Neural crest cell (in vitro differentiated cells): ENCODE results near the gene SYNE2. TPM values are rescaled to one million over a fixed set of nuclear protein-coding genes. Genes with fewer than 3 reads are reported as not detected.
A peak's percentile ranks its signal among the peaks of the same experiment; 100 is the strongest.

Source experiments
- DNase-seq: peaks from one replicate; pipeline ENCODE4 v3.0.0; 2021; ENCODE audit warnings: low read depth, mixed read lengths, low spot score
- H3K27ac Mint-ChIP-seq: one replicate; pipeline ENCODE4 v1.8.0; 2021; ENCODE audit warnings: mild to moderate bottlenecking, mixed read lengths; ENCODE audit not compliant: unreplicated experiment
- H3K27me3 Mint-ChIP-seq: 2 replicates; pipeline ENCODE4 v1.8.0; 2021; ENCODE audit warnings: low read depth, mild to moderate bottlenecking, mixed read lengths
- H3K36me3 Mint-ChIP-seq: 2 replicates; pipeline ENCODE4 v1.8.0; 2021; ENCODE audit warnings: low read depth, mild to moderate bottlenecking, mixed read lengths
- H3K4me1 Mint-ChIP-seq: 2 replicates; pipeline ENCODE4 v1.8.0; 2021; ENCODE audit warnings: mixed read lengths
- H3K4me3 Mint-ChIP-seq: one replicate; pipeline ENCODE4 v1.8.0; 2021; ENCODE audit warnings: mild to moderate bottlenecking, mixed read lengths
- H3K9me3 Mint-ChIP-seq: 2 replicates; pipeline ENCODE4 v1.8.0; 2021; ENCODE audit warnings: mixed read lengths
- total RNA-seq: library from RNA; stranded (reverse); gene quantifications from 2 replicates; pipeline ENCODE4 v1.2.1, GENCODE V29; 2021
- TF ChIP-seq, protein P1 (sequence below): fragments of 200-600 bp; sonication (generic); conservative IDR thresholded peaks from 2 replicates; pipeline ENCODE4 v1.5.0; 2021; ENCODE audit warnings: antibody characterized with exemption, mild to moderate bottlenecking

The SYNE2 gene
- total RNA-seq, 1 donor from 2014 or later, result 84.8 TPM

DNA sequence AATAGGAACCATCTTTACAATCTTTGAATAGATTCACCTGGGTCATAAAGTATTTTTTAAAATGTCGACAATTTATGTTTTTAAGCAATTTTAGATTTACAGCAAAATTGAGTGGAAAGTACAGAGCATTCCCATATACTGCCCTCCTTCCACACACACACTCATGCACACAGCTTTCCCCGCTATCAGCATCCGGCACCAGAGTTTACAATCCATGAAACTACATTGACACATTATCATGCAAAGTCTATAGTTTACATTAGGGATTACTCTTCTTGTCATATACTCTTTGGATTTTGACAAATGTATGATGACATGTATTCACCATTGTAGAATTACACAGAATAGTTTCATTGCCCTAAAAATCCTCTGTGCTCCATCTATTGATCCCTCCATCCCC, 9.0 kb upstream of the SYNE2 start:
- no peaks in the 10 kb centered on the region for H3K4me1 Mint-ChIP-seq
- no peak overlapping the region for H3K27ac Mint-ChIP-seq
- H3K9me3 Mint-ChIP-seq, result peaks cover 4% of the 10 kb centered on the region
- H3K27me3 Mint-ChIP-seq, result no peaks in the 10 kb centered on the region
- no peak overlapping the region for H3K4me3 Mint-ChIP-seq
- TF ChIP-seq, protein P1, sequence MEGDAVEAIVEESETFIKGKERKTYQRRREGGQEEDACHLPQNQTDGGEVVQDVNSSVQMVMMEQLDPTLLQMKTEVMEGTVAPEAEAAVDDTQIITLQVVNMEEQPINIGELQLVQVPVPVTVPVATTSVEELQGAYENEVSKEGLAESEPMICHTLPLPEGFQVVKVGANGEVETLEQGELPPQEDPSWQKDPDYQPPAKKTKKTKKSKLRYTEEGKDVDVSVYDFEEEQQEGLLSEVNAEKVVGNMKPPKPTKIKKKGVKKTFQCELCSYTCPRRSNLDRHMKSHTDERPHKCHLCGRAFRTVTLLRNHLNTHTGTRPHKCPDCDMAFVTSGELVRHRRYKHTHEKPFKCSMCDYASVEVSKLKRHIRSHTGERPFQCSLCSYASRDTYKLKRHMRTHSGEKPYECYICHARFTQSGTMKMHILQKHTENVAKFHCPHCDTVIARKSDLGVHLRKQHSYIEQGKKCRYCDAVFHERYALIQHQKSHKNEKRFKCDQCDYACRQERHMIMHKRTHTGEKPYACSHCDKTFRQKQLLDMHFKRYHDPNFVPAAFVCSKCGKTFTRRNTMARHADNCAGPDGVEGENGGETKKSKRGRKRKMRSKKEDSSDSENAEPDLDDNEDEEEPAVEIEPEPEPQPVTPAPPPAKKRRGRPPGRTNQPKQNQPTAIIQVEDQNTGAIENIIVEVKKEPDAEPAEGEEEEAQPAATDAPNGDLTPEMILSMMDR, result no peak
- H3K36me3 Mint-ChIP-seq, result peaks cover 4% of the 10 kb centered on the region
- no peak for DNase-seq

DNA sequence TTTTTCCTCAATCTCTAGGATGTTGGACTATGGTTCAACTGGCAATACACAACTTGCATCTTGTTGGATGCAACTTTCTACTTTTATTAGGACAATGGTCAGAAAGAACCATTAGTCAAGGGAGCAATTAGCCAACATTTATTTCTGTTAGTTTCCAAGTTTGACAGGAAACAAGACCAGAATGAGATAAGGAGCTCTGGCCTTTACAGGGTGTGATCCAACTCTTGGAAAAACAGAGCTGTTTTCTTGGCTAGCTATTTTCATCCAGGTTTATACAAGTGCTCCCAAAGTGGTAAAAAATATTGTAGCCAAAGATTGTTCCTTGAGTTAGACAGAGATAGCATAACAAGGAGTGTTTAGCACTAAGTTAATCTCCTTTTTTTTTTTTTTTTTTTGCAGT, 3.9 kb upstream of the SYNE2 start:
- no peak overlapping the region for H3K27ac Mint-ChIP-seq
- H3K4me1 Mint-ChIP-seq, result peaks cover 8% of the 10 kb centered on the region
- TF ChIP-seq, protein P1, result no peak
- H3K27me3 Mint-ChIP-seq, result peaks cover 10% of the 10 kb centered on the region
- DNase-seq, result no peak
- no peak overlapping the region for H3K4me3 Mint-ChIP-seq
- H3K9me3 Mint-ChIP-seq, result no peaks in the 10 kb centered on the region
- no peaks in the 10 kb centered on the region for H3K36me3 Mint-ChIP-seq

GRCh38 chr14:63852271-63852816, 460 bp upstream of the SYNE2 start:
- no peaks in the 10 kb centered on the region for H3K9me3 Mint-ChIP-seq
- DNase-seq, result no peak

GRCh38 chr14:63853831-63854293, 1.1 kb downstream of the SYNE2 start:
- DNase-seq, result peak; percentile 30
- TF ChIP-seq, protein P1, result no peak
- peak overlapping the region; percentile 99 for H3K27ac Mint-ChIP-seq
- peak overlapping the region; percentile 99 for H3K4me3 Mint-ChIP-seq
- H3K36me3 Mint-ChIP-seq, result no peaks in the 10 kb centered on the region
- H3K9me3 Mint-ChIP-seq, result no peaks in the 10 kb centered on the region
- peaks cover 31% of the 10 kb centered on the region for H3K4me1 Mint-ChIP-seq
- H3K27me3 Mint-ChIP-seq, result peaks cover 10% of the 10 kb centered on the region

More at GRCh38 chr14:63852271-63852816, 460 bp upstream of the SYNE2 start:
- H3K4me1 Mint-ChIP-seq, result peaks cover 28% of the 10 kb centered on the region
- TF ChIP-seq, protein P1, result no peak
- peak overlapping the region; percentile 90 for H3K4me3 Mint-ChIP-seq
- H3K27ac Mint-ChIP-seq, result peak overlapping the region; percentile 95
- H3K27me3 Mint-ChIP-seq, result peaks cover 10% of the 10 kb centered on the region
- H3K36me3 Mint-ChIP-seq, result no peaks in the 10 kb centered on the region

- peaks cover 31% of the 10 kb centered on the region for H3K4me1 Mint-ChIP-seq
- H3K27me3 Mint-ChIP-seq, result peaks cover 10% of the 10 kb centered on the region
- TF ChIP-seq, protein P1, result no peak
- H3K36me3 Mint-ChIP-seq, result no peaks in the 10 kb centered on the region
- no peak for DNase-seq
- H3K27ac Mint-ChIP-seq, result peak overlapping the region; percentile 99
- no peaks in the 10 kb centered on the region for H3K9me3 Mint-ChIP-seq
- H3K4me3 Mint-ChIP-seq, result peak overlapping the region; percentile 99
Observed at GRCh38 chr14:63854330-63854729, 1.5 kb downstream of the SYNE2 start.
